Brain microvascular endothelial cell (primary cell): ENCODE measurements around the gene NKAIN4.

Experiments used
- DNase-seq: peaks from one replicate; pipeline ENCODE4 v3.0.0-alpha.2; 2020
- H3K27ac ChIP-seq: fragments of 250-450 bp; sonication (Bioruptor Pico); 2 replicates; pipeline ENCODE4 v1.5.1; 2020; ENCODE audit warnings: mild to moderate bottlenecking, moderate library complexity
- H3K27me3 ChIP-seq: fragments of 250-450 bp; sonication (Bioruptor Pico); replicated peaks from 2 replicates; pipeline ENCODE4 v1.5.1; 2020; ENCODE audit warnings: mild to moderate bottlenecking
- H3K36me3 ChIP-seq: fragments of 250-450 bp; sonication (Bioruptor Pico); replicated peaks from 2 replicates; pipeline ENCODE4 v1.5.1; 2020; ENCODE audit warnings: mild to moderate bottlenecking
- H3K4me3 ChIP-seq: 2 replicates; pipeline ENCODE4 v1.5.1; 2011; ENCODE audit warnings: low read depth, mild to moderate bottlenecking, control low read depth, low read length, moderate library complexity
- CTCF ChIP-seq: IDR thresholded peaks from 2 replicates; pipeline ENCODE4 v1.5.1; 2011; ENCODE audit warnings: low read depth, mild to moderate bottlenecking, moderate library complexity, low read length, control low read depth, inconsistent platforms; ENCODE audit errors: missing control alignments
- in situ Hi-C: cut with HindIII; loops from 2 replicates; pipeline ENCODE4 v1.10.0; 2017; ENCODE audit warnings: low sequenced_read_pairs, low pct_ligation_motif_present

NKAIN4 gene

DNA sequence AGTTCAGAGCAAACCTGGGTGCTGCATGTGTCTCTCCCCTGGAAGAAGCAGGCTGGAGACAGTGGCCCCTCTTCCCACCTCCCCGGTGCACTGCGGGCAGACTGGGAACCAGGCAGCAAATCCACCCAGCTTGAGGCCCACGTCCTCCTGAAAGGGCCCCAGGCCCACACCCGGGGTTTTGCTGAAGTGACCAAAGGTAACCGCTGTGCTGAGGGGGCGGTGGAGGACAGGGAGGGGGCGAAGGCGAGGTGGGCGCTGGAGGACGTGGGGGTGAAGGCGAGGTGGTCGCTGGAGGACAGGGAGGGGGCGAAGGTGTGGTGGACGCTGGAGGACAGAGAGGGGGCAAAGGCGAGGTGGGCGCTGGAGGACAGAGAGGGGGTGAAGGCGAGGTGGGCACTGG is 20.3 kb downstream of the NKAIN4 start:
- in situ Hi-C loops, result no loop called here
- no peak for TF ChIP-seq CTCF
- no peak for DNase-seq
- Histone ChIP-seq H3K4me3 (no peak overlapping the region), H3K27ac (no peak overlapping the region), H3K27me3 (no peaks in the 10 kb centered on the region), H3K36me3 (no peaks in the 10 kb centered on the region)

DNA sequence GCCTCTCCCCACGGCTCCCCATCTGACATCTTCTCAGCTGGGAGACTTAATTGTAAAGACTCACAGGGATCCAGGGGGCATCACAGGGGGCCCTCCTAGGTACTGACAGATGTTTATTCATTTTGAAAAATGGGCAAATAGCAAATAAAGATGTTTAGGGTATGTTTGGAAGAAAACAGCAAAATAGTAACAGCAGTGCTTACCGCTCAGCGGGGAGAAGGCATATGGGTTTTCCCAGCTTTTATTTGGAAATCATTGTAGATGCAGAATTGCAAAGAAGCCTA is 21.3 kb downstream of the NKAIN4 start:
- Histone ChIP-seq H3K36me3 (no peaks in the 10 kb centered on the region), H3K27me3 (no peaks in the 10 kb centered on the region), H3K27ac (peak overlapping the region; percentile 80), H3K4me3 (no peak overlapping the region)
- no peak for DNase-seq
- no peak for TF ChIP-seq CTCF
- in situ Hi-C loops, result no loop called here

GRCh38 chr20:63232235-63233060 is 21.8 kb downstream of the NKAIN4 start:
- H3K4me3 ChIP-seq, result no peak overlapping the region
- H3K27me3 ChIP-seq, result no peaks in the 10 kb centered on the region
- H3K27ac ChIP-seq, result peak overlapping the region; percentile 80
- DNase-seq, result peak; percentile 90
- no peak for TF ChIP-seq CTCF
- H3K36me3 ChIP-seq, result no peaks in the 10 kb centered on the region
- in situ Hi-C loops, result no loop called here

- in situ Hi-C loops, result no loop called here
- Histone ChIP-seq H3K36me3 (no peaks in the 10 kb centered on the region), H3K4me3 (no peak overlapping the region), H3K27ac (no peak overlapping the region), H3K27me3 (no peaks in the 10 kb centered on the region)
- peak; percentile 65 for DNase-seq
- TF ChIP-seq CTCF, result peak; percentile 88
These were observed 23.4 kb downstream of the NKAIN4 start for GRCh38 chr20:63230800-63231268.

GRCh38 chr20:63228806-63229205 is 25.5 kb downstream of the NKAIN4 start:
- TF ChIP-seq CTCF, result peak; percentile 5
- no peak for DNase-seq
- no peaks in the 10 kb centered on the region for H3K27me3 ChIP-seq

GRCh38 chr20:63227260-63227659 is 27.0 kb downstream of the NKAIN4 start:
- DNase-seq, result no peak
- TF ChIP-seq CTCF, result no peak
- Histone ChIP-seq H3K27ac (no peak overlapping the region), H3K36me3 (no peaks in the 10 kb centered on the region), H3K4me3 (no peak overlapping the region), H3K27me3 (no peaks in the 10 kb centered on the region)
- in situ Hi-C loops, result no loop called here

More at GRCh38 chr20:63228806-63229205, 25.5 kb downstream of the NKAIN4 start:
- Histone ChIP-seq H3K4me3 (no peak overlapping the region), H3K27ac (no peak overlapping the region), H3K36me3 (no peaks in the 10 kb centered on the region)
- in situ Hi-C loops, result no loop called here
